Transverse colon (tissue), 4 donors: ENCODE data around the gene ARSK.

Source experiments
- EP300 ChIP-seq: sonication (generic); formaldehyde crosslinking; IDR thresholded peaks from one replicate; pipeline ENCODE4 v1.6.1; 2017; ENCODE audit warnings: antibody characterized with exemption, low read depth
- POLR2A ChIP-seq: fragments of 450-650 bp; IDR thresholded peaks from one replicate; pipeline ENCODE4 v1.6.1; 2016; ENCODE audit warnings: antibody characterized with exemption, mild to moderate bottlenecking, moderate library complexity
- POLR2AphosphoS5 ChIP-seq, 3 donors: sonication (generic); formaldehyde crosslinking; IDR thresholded peaks; one replicate each; pipeline ENCODE4 v1.6.1; 2016; ENCODE audit warnings: antibody characterized with exemption in 3 of 3
- TF ChIP-seq, protein P1 (sequence below), 5 experiments: fragments of 200-600 bp in 3 of 5; fragments of 450-650 bp in 2 of 5; sonication (generic) in 3 of 5; IDR thresholded peaks; 1 replicate in 2 of 5; 2 replicates in 3 of 5; pipeline ENCODE4 v1.5.1; 2016 to 2017; ENCODE audit warnings: antibody characterized with exemption in 5 of 5, inconsistent platforms in 3 of 5, mild to moderate bottlenecking in 2 of 5, moderate library complexity in 1 of 5

- TF ChIP-seq, protein P1, sequence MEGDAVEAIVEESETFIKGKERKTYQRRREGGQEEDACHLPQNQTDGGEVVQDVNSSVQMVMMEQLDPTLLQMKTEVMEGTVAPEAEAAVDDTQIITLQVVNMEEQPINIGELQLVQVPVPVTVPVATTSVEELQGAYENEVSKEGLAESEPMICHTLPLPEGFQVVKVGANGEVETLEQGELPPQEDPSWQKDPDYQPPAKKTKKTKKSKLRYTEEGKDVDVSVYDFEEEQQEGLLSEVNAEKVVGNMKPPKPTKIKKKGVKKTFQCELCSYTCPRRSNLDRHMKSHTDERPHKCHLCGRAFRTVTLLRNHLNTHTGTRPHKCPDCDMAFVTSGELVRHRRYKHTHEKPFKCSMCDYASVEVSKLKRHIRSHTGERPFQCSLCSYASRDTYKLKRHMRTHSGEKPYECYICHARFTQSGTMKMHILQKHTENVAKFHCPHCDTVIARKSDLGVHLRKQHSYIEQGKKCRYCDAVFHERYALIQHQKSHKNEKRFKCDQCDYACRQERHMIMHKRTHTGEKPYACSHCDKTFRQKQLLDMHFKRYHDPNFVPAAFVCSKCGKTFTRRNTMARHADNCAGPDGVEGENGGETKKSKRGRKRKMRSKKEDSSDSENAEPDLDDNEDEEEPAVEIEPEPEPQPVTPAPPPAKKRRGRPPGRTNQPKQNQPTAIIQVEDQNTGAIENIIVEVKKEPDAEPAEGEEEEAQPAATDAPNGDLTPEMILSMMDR (IDR thresholded peaks at IDR 0.05), result no peak
- TF ChIP-seq POLR2AphosphoS5 (IDR thresholded peaks at IDR 0.05) (no peak), POLR2A (no peak), EP300 (no peak)
These were observed 76.5 kb downstream of the ARSK start for GRCh38 chr5:95631255-95631958.
